GM19397 (cell line): ENCODE data around the gene TMC5.

Experiments used
- ATAC-seq: cut with Tn5 transposase; IDR thresholded peaks from one replicate; pipeline ENCODE4 v1.9.1; 2021; ENCODE audit warnings: mild to moderate bottlenecking, moderate library complexity; ENCODE audit not compliant: unreplicated experiment

Gene TMC5

GRCh38 chr16:19502395-19503131 is 84.9 kb downstream of the TMC5 start:
- ATAC-seq, result no peak

GRCh38 chr16:19503461-19504075 is 85.9 kb downstream of the TMC5 start:
- no peak for ATAC-seq

DNA sequence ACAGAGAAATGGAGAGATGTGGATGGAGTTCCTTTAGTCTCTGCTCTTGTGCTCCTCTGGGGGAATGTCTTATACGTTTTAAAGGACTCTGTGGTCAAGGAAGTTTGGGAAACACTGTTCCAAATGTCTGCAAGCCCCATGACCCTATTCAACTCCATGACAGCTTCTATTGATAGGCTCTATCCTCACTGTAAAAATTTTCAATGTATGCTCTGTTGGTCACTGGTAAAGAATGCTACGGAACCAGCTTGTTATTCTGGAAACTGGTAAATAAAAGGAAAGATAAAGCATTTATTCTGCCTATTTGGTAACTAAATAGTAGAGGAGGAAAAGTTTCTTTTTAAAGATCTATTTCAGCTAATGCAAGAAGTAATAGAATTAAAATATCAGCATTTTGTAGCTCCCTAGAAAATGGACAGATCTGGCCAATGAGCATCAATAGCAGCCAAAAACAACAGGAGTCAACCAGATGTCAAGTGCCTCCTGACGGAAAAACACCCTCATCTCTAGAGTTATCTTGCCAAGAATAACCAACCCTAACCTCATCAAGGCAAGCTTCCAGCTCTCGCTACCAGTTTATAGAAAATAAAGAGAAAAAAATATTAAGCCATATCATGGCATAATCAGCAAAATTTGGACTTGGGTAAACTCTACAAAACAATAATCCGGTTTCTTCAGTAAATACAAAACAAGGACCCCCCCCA is 88.1 kb downstream of the TMC5 start:
- no peak for ATAC-seq

DNA sequence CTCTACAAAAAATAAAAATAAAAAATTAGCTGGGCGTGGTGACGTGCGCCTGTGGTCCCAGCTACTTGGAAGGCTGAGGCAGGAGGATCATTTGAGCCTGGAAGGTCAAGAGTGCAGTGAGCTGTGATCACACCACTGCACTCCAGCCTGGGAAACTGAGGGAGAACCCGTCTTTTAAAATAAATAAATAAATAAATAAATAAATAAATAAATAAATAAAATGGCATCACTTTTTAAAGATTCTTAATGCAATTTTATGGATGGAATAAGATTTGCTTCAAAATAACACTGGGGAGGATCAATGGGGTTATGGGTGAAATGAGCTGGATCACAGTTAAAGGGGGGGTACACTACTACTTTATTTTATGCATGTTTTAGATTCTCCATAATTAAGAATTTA is 89.3 kb downstream of the TMC5 start:
- no peak for ATAC-seq

GRCh38 chr16:19507867-19508266 is 90.2 kb downstream of the TMC5 start:
- no peak for ATAC-seq

- ATAC-seq, result no peak
Observed at GRCh38 chr16:19512297-19512696, 94.6 kb downstream of the TMC5 start.

DNA sequence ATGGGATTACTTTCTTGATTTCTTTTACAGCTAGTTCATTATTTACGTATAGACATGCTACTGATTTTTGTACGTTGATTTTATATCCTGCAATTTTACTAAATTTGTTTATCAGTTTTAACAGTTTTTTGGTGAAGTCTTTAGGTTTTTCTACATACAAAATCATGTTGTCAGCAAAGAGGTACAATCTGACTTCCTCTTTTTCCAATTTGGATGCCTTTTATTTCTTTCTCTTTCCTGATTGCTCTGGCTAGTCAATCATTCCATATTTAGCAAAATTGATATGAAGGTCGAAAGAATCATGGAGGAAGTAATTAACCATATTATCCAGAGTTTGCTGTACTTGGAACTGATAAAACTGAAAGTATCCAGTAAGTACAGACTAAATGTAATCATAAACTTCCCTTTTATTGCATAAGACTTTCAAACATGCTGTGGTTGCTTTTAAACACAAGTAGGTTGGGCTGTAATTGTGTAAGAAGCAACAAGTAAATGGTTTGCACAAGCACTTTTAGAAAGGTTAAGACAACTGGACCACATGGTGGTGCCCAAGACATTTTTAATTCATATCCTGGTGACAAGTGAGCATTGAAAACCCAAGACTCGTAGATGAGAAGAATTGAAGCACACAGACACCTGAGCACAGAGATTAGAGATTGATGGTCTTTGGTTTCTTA is 95.8 kb downstream of the TMC5 start:
- no peak for ATAC-seq

DNA sequence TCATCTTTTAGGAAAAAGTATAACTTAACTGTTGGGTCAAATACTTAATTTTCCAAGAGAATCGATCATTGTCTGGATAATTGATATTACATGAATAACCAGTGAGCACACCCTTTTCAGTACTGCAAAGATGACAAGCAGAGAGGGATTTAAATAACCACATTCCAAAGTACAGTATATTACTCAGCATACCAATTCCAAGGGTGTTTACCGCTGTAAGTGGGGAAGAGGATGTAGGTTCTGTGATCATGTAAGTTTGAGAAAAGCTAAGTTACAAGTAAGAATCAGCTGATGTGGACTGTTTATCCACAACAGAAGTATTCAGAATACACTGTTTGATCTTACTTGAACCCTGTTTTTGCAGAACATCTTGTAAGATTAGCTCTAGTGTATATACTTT is 98.1 kb downstream of the TMC5 start:
- ATAC-seq, result no peak

DNA sequence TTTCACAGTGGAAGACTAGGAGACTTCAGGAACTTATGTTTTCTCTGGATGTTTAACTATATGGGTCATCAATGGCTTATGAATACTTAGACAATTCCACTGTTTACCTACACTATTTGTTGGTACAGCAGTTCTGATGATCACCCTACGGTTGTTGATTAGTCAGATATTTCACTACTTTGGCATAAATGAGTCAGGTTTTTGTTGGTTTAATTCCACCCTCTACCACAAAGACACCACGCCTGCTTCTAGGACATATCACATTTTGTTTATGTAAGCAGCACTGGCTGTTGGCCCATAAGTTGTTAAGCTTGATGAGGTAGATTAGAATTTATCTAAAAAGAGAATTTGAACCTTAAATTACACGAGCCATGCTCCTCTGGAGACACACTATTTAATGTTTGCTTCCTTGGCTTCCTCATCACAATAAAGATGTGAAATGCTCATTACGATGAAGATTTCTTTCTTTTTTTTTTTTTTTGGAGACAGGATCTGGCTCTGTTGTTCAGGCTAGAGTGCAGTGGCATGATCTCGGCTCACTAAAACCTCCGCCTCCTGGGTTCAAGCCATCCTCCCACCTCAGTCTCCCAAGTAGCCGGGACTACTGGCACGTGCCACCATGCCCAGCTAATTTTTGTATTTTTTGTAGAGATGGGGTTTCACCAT is 99.9 kb downstream of the TMC5 start:
- ATAC-seq, result no peak

- no peak for ATAC-seq
Observed at GRCh38 chr16:19518388-19518787, 100.7 kb downstream of the TMC5 start.

DNA sequence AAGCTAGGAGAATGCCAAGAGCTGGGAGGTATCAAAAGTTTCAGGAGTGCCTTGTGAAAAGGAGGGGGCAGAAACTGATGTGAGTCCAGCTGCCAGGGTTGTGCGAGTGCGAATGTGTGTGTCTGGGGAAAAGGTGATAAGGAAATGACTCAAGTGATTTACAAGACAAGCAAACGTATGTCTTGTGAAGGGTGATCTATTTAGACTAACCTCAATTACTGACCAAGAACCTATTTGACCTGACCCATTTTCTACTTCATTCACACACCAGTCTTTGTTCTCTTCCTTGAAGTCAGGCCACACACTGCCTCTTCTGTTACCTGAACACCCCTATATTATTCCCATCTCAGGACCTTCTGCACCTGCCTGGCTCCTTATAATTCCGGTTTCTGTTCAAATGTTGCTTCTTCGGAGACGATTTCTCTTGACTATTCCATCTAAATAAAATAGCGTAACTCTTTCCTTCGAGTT is 103.2 kb downstream of the TMC5 start:
- ATAC-seq, result no peak

DNA sequence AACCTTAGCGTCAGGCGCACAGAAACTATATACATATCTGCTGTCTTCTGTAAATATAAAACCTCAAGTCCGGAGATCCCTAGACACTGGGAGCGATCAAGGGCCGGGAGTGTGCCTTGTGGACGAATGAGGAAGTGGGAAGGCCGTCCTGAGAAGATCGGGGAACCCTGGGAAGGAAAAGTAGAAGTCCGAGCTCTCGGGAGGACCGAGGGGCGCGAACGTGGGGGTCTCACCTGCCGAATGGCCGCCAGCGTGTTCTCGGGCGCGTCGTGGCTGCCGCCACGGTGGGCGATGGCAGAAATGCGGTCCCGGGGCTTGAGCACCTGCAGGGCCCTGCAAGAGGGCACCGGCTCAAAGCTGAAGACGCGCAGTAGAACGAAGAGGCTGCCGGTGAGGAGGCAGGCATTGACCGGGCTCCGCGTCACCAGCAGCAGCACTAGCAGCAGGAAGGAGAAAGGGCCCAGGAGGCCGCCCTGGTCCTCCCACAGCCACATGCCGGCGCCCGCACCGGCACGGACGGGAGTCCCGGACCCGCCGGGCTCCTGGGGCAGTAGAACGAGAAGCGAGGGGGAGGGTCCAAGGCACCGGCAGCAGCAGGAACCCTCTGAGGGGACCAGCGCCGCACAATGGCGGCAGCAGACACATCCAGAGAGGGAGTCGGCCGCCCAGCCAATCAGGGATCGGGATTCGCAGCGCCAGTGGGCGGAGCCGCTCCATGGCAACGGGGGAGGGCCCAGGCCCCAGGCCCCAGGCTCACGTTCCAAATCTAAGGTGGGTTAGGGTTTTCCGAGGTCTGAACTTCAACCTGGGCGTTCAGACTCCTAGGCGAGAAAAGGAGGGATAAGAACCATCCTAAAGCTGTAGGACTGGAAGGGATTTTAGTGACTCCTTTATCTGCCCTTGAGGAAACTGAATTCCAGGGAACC is 104.1 kb downstream of the TMC5 start, which contains the start of gene GDE1:
TSS of gene GDE1 (minus strand) at position 628 of the 926 bp plus-strand sequence. CDS start at position 494, 134 bp downstream.
- ATAC-seq, result peak; percentile 75

GRCh38 chr16:19522397-19522732 is 104.7 kb downstream of the TMC5 start:
- no peak for ATAC-seq

GRCh38 chr16:19522760-19523159 is 105.1 kb downstream of the TMC5 start:
- ATAC-seq, result no peak

- ATAC-seq, result no peak
Observed at GRCh38 chr16:19523184-19523558, 105.5 kb downstream of the TMC5 start.

GRCh38 chr16:19523559-19524355 is 106.1 kb downstream of the TMC5 start, which contains the start of gene CCP110:
TSS of gene CCP110 (plus strand) at chr16:19523942. CDS start at chr16:19527882, 3,940 bp downstream.
- peak; percentile 70 for ATAC-seq

- no peak for ATAC-seq
Observed at GRCh38 chr16:19524356-19524615, 106.6 kb downstream of the TMC5 start.

DNA sequence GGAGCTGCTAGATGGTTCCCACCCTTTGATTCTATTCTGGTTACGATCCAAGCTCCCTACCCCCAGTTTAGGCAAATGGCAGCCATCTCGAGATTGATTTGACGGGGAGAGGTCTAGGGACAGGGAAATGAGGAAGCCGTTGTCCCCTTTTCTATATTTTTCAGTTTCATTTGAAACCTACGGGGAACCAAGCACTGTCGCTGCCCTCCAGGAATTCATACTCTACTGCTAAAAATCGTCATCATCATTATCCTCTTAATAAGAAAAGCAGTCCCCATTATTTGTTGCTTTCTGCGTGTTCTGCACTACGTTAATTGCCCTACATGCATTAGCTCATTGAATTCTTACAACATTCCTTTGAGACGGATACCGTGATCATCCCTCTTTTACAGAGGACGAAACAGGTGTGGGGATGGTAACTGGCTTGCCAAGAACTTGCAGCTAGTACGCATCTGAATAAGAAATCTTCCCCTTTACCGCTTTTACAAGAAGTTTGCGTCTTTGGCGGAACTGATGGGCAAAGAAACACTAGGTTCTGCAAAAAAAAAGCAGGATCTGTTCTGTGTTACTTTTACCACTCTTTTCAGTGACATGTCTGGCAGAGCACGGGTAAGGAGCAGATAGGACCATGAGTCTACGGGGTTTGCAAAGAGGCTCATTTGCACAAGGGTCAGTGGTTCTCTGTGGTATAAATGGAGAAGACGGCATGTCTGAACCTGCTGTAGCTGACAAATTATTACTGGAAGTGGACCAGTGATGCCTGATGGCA is 107.1 kb downstream of the TMC5 start:
- no peak for ATAC-seq

- ATAC-seq, result no peak
Observed at GRCh38 chr16:19525385-19525723, 107.7 kb downstream of the TMC5 start.
